Measurements from ENCODE around the gene TBC1D7.

GRCh38 chr6:13311155-13311554 lies 17.2 kb downstream of the TBC1D7 start:
- TF ChIP-seq POLR2A (IDR thresholded peaks at IDR 0.05; ENCODE audit: low read depth, low read length), result no peak
- no peak for TF ChIP-seq TAF1 (IDR thresholded peaks at IDR 0.05; ENCODE audit: borderline replicate concordance, low read depth, low read length)
- TF ChIP-seq POLR2AphosphoS5 (IDR thresholded peaks at IDR 0.05; ENCODE audit: low read depth, low read length), result no peak

Measured in GM12892 (cell line).